Putamen (tissue), 1 donor: ENCODE results near the gene CDKN2B-AS1.

Source experiments
- DNase-seq: peaks from one replicate; pipeline ENCODE4 v3.0.0-alpha.2; 2016; ENCODE audit warnings: low spot score

The CDKN2B-AS1 gene

DNA sequence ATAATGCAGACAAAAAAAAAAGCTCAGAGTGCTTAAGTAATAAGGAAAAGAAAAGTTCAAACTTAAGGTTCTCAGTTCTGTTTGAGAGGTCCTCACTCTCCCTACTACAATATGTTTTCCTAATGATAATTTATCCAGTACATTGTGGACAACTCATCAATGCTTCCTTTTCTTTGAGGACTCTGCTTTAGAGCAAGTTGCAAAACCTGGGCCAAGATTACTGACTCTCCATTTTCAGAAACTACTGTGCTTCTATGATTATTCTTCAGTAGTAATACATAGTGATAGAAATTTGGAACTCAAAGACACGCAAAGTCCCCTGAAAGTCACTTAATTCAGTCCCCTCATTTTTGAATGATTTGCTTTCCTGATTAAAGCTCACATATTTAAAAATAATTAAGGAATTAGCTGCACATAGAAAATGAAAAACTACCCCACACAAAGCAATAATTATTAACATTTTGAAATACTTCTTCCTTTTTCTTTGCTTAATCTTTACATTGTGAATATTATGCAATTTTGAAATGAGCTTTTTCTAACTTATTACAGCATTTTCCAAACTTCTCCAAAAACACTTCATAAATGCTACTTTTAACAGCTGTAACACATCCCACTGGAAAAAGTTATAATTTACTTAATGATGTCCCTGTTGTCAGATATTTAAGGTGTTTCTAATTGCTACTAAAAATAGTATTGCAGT lies 11.6 kb upstream of the CDKN2B-AS1 start:
- DNase-seq: no peak

DNA sequence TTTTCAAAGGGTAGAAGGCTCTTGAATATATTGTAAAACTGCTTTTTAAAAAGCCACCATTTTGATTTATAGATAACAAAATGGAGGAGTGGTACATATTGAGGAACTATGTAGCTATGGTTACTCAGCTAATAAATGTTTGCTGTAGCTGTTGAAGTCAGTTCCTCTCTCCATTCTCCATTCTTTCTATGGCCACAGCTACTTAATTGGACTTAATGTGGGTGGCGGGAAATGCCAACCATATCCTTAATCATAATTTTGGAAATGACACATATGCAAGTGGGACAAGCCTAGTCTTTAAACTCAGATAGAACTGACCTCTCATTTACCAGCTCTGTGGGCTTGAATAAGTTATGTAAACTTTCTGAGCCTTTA lies 11.0 kb upstream of the CDKN2B-AS1 start:
- no peak for DNase-seq

DNA sequence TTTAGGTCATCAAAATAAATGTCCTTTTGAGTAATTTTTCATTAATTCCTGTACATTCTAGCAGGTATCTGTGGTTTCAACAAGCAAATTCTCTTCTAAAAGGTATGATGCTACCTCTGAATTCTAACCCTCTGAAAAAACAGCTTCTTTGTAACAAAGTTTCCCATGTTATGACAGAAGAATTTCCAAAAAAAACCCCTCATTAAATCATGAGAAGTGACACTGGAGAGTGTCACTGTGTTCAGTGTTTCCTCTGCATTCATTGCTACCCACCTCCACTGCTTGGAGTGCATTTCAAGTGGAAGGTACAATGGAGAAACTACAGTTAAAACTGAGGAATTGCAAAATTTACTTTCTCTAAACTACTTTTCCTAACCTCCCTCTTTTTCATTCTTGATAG lies 10.5 kb upstream of the CDKN2B-AS1 start:
- no peak for DNase-seq

DNA sequence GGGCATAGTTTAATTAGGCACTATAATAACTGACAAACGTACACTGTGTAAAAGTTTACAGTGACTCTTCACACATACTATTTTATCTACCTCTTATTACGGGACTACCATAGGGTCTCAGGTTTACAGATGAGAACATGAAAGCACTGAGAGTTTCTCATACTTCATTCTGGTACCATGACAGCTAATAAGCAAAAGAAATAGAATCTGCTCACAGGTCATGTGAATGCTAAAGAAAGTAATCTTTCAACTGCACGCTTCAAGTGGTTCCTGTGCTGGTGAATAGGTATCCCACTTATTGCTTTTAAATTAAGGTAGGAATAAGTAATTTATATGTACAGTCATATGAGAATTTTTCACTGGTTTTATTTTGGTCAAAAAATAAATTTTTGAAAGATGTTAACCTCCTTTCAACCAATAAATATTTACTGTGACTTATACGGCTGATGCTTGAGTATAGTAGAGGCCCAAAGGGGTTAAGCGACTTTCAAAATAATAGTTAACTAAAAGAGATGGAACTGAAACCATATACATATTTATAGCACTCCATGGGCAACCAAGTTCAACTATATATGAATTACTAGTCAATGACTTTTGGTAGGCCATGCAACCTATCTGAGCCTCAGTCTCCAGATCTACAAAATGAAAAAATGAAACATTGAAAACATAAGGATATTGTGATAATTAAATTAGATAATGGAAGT lies 8.5 kb upstream of the CDKN2B-AS1 start:
- no peak for DNase-seq

DNA sequence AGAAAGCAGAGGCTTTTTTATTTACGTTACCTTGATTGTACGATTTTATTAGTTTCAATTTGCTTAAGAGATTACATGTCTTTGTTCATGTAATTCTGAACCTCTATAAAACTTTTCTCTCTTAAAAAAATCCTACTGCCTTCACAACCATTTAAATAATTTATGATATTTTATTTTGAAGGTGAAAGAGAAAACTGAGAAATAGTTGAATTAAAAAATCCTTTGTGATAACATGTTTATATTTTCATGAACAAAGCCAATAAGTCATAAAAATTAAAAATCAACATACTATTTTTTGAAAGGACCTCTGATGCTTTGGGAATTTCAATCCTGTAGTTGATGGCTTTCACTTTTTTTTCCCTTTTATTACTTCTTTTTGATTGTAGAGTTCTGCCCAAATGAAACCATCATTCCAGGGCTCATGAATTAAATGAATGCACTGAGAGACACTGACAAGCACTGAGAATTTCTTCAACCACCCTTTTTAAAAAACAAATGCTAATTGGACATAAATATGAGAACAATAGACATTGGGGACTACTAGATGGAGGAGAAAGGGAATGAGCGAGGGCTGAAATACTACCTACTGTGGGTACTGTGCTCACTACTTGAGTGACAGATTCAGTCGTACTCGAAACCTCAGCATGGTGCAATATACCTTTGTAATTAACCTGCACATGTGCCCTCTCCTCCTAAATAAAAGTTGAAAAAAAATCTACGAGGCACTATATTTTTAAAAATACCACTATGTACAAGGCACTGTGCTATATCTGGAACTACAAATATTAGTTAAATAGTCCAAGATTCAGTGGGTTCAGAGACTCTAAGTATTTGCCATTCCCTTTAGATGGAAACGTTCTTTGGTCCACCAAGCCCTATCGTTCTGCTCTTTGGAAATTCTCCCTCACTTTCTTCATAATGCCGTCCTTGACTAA lies 6.3 kb upstream of the CDKN2B-AS1 start:
- no peak for DNase-seq

DNA sequence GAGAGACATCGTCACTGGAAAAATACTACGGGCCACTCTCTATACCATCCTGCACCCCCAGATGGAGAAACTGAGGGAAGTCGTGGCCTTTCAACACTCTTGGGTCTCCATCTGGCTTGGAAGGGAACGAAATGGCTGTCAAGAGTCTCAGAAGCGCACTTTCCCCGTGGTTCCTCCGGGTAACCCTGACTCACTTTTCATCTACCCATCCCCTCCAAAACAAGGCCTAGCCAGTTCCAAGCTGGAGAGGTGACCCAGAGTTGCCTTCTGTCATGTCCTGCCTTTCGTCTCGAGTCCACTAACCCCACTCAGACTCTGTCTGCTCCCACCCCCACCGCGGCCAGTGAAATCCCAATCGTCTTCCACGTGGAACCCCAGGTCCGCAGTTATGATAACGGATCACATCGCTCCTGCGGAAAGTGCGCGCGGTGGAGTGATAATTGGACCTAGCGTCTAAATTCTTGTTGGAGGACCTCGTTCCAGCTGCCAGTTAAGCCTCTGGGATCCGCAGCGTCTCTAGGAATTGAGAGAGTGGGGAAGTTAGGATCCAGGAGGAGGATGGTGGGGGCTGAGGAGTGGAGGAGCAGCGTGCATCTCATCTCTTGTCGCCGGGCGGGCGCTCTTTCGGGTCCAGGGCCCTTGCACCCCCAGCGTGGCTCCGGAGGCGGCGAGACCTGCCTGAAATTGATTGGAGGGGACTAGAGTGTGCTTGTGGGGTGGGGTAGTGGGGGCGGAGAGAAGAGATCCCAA lies 5.0 kb upstream of the CDKN2B-AS1 start:
- DNase-seq: no peak

DNA sequence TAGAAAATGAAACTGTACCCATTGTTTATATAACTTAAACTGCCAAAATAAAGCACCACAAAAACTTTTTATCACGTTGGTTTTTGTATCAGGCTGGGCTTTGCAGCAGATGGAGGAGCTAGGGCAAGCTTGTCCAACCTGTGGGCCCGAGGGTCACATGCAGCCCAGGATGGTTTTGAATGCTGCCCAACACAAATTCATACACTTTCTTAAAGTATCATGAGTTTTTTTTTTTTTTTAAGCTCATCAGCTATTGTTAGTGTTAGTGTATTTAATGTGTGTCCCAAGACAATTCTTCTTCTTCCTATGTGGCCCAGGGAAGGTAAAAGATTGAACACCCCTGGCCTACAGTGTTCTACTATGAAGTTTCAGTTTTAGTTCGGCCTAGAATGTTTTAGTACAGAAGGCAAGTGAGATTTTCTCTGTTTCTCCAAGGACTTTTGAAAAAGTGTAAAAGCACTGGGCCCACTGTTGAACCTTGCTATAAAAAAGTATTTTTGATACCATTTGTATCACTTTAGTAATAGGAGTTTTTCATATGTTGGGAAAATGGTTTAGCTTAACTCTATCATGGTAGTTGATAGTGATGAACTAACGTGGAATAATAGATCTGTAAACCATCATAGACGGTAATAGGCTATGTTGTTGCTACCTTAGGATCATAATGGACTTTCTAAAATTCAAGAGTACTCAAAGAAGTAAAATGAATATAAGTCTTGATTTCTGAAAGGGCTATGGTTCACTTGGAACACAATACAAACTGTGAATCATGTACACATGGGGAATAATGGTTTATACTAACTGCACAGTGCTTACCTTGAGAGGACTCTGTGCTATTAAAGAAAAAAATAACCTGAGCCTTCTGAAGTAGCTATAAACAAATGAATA lies 3.3 kb upstream of the CDKN2B-AS1 start:
- no peak for DNase-seq

DNA sequence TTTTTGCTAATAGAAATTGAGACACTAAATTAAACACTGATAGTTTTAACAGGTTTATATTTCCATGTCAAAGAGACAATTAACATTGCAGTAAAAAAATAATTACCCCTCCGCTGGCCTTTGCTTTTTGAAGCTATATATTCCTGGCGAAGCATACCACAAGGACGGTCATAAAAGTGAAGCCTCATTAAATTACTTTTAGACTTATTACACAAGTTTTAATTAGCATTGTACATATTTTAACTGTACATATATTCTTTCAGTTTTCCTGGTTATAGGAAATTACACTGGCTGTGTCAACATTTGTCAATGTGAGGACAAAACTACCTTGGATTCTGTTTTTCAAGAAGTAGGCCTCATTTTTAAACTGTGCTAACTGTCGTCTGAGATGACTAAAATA lies 1.6 kb upstream of the CDKN2B-AS1 start:
- DNase-seq: no peak

DNA sequence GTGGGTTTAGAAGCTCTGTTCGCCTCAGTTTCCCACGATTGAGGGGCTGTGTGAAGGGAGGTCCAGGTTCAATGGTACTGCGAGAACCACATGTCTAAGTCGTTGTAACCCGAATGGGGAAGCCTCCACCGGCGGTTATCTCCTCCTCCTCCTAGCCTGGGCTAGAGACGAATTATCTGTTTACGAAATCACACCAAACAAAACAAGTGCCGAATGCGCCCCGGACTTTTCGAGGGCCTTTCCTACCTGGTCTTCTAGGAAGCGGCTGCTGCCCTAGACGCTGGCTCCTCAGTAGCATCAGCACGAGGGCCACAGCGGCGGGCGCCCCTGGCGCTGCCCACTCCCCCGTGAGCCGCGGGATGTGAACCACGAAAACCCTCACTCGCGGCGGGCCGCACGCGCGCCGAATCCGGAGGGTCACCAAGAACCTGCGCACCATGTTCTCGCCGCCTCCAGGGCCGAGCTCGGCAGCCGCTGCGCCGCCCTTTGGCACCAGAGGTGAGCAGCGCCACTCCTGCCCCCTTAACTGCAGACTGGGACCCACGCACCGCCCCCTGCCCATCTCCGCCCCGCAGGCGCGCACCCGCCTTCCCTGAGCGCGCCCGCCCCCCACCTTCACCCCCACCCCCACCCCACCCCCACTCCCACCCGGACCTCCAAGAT lies 567 bp upstream of the CDKN2B-AS1 start, which contains the start of gene CDKN2A:
TSS of gene CDKN2A (minus strand) at position 500 of the 663 bp plus-strand sequence.
- DNase-seq: no peak

DNA sequence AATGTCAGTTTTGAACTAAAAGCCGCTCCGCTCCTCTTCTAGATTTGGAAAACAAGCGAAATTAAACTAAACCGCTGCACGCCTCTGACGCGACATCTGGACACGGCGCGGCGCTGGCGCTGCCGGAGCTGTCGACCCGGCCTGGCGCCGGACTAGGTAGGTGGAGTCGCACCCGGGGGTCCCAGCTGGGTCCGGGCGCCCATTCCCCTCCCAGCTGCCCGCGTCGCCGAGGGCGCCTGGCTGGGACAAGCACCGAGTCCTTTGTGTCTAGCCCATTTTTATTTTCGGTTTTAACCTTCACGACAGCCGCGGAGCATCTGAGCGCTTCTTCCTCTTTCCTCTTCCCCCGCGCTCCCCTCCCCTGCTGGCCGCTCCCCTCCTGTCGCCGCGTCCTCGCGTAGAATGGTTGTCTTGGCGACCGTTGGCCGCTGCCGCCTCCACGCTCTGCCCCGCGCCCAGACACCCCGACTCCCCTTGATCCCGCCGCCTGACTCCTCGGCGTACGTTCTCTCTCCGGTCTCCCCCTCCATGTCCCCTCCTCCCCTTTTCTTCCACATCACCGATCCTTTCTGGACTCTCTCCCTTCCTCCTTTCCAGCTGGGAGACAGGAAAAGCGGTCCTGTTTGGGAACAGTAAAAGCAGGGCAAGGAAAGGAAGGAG lies 545 bp downstream of the CDKN2B-AS1 start:
- peak; percentile 36 for DNase-seq

DNA sequence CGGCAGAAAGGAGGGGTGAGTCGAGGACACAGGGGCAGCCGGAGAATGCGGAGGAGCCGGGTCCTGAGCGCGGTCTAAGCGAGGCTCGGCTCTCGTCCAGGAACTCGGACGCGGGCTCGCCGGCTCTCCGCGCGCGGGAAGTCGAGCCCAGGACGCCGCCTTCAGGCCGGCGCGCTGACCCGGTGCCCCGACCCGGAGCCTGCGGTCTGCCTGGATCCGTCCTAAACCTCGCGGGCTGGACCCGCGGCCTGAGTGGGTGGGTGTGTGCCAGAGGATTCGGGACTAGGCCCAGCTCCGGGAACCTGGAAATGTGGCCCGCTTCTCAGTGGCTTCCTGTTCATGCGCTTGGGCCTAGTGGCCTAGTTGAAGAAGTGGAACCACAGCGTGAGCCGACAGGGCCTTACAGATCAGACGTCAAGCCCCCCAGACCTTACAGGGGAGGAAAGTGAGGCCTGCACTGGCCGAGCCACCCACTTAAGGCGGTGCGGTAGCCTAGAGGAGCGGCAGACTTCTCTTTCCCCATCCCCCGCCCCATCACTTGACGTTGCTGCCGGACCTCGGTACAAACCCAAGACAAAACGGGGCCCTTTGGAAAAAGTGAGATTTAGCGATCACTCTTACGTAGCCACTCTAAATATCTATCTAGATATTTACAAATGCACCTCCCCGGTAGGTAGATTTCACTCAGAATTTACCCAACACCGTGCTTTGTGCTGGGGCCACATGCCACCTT lies 1.2 kb downstream of the CDKN2B-AS1 start:
- no peak for DNase-seq

DNA sequence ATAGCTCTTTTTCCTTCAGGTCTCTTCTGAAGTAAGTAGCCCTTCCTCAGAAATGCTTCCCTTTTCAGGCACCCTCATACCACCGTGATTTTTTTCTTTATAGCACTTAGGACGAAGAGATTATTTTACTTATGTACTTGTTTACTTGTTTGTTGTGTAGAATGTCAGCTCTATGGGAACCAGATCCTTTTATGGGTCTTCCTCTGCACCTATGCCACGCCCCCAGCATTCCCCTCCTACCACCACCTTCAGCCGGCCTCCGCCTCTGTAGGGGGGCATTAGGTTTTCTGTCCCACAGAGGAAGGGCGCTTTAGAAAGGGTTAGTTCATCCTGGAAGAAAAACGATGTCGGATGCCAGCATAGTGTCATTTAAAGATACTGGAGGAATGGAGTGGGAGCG lies 1.8 kb downstream of the CDKN2B-AS1 start:
- DNase-seq: no peak

DNA sequence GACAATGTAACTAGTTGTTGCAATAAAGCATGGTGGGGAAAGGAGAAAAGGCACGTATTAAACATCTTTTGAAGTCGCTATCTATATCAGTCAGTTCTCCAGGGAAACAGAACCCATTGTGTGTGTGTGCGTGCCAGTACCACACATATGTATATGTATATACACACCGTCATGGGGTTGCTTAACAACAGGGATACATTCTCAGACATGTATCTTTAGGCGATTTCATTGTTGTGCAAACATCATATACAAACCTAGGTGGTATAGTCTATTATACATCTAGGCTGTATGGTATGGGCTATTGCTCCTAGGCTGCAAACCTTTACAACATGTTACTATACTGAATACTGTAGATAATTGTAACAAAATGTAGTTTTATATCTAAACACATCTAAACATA lies 2.3 kb downstream of the CDKN2B-AS1 start:
- no peak for DNase-seq

DNA sequence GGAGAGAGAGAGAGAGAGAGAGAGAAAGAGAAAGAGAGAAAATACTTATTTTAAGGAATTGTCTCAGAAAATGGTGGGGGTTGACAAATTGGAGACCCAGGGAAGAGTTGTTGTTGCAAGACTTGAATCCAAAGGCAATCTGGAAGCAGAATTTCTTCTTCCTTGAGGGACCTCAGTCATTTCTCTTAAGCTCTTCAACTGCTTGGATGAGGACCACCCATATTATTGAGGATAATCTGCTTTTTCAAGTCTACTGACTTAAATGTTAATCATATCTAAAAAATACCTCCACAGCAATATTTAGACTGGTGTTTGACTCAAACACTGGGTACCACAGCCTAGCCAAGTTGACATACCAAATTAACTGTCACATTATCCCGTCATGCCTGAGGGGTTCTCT lies 2.9 kb downstream of the CDKN2B-AS1 start:
- no peak for DNase-seq

DNA sequence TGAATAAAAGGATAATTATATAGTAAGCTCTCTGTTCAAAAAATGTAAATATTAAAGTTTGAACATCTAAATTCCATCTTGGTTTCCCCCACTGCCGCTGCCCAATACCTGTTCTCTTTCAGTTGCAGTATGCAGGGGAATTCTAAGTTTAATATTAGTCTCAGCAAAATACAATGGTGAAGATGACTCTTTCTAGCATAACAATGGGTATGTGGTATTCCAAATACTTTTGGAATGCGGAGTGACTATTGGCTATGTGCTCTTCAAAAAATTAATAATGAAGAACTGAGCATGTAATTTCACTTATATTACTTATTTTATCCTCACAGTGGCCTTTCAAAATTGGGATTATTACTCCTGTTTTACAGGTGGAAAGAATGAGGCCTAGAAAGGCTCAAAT lies 3.4 kb downstream of the CDKN2B-AS1 start:
- no peak for DNase-seq

DNA sequence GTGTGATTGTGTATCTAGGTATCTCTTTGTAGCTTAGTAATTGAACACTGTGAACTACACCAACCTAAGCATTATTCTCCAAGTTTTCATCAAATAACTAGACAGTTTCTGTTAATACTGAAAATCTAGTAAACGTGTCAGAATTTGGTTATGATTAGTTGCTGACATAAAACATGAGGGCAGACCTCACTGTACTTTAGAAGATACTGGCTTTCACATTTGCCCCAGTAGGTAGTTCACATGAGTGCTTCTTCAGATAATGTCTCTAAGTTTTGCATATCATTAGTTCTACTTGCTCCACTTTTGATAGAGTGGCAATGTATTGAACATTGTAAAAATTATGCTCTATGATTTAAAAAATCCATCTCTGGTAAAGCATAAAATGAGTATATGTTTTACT lies 7.4 kb downstream of the CDKN2B-AS1 start:
- no peak for DNase-seq

DNA sequence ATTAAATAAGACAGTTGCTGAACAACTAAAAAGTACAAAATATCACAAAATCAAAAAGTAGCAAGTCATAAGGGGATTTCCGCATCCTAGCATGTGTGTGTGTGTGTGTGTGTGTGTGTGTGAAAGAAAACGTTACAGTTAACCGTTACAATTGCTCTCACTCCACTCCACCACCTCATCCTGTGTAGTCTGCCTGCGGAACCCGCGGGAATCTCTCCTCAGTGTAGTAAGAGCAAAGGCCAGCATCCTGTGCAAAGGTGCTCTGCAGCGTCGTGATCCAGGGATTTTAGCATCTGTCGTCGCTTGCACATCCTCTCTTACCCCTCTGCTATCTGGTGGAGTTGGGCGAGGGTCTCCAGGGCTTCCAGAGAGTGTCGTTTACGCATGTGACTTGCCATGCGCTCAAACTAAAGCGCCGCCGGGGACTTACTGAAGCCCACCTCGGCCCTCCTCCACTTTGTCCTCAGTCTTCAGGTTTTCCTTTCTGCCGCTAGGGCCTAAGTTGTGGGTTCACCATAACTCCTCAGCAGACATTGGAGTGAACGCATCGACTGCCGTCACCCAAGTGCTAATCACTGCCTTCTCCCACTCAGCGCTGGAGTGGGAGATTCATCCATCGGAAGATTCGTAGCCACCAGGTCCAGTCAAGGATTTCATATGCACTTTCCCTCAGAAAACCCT lies 10.6 kb downstream of the CDKN2B-AS1 start:
- DNase-seq: no peak
